KOPT-K1 (cell line): ENCODE data around the gene AIF1L.
"Not testable (repeated sequence)": the region's sequence is repeated elsewhere in the genome, so short reads cannot be mapped to it uniquely, and the experiment has no call there.

Experiments used
- H3K27ac ChIP-seq: fragments of 200-600 bp; sonication (generic); 2 replicates; pipeline ENCODE4 v1.5.1; 2016; ENCODE audit warnings: antibody characterized with exemption, mild to moderate bottlenecking, low read depth, low read length; ENCODE audit not compliant: poor library complexity, severe bottlenecking
- H3K36me3 ChIP-seq: fragments of 200-600 bp; sonication (generic); 2 replicates; pipeline ENCODE4 v1.5.1; 2017; ENCODE audit warnings: antibody characterized with exemption, mild to moderate bottlenecking, low read length, moderate library complexity; ENCODE audit not compliant: insufficient read depth
- H3K9me3 ChIP-seq: fragments of 200-600 bp; sonication (generic); 2 replicates; pipeline ENCODE4 v1.5.1; 2017; ENCODE audit warnings: antibody characterized with exemption, low read length, mild to moderate bottlenecking; ENCODE audit not compliant: insufficient read depth, poor library complexity, severe bottlenecking

Gene AIF1L

GRCh38 chr9:131148276-131148675 is 51.9 kb downstream of the AIF1L start:
- Histone ChIP-seq H3K9me3 (no peaks in the 10 kb centered on the region), H3K27ac (peak overlapping the region; percentile 89), H3K36me3 (peaks cover 88% of the 10 kb centered on the region)

- peak overlapping the region; percentile 89 for H3K27ac ChIP-seq
- peaks cover 87% of the 10 kb centered on the region for H3K36me3 ChIP-seq
- H3K9me3 ChIP-seq = no peaks in the 10 kb centered on the region
Observed at GRCh38 chr9:131148966-131149687, 52.8 kb downstream of the AIF1L start.

- H3K9me3 ChIP-seq = no peaks in the 10 kb centered on the region
- H3K36me3 ChIP-seq = peaks cover 87% of the 10 kb centered on the region
Observed at GRCh38 chr9:131149688-131150053, 53.3 kb downstream of the AIF1L start.

DNA sequence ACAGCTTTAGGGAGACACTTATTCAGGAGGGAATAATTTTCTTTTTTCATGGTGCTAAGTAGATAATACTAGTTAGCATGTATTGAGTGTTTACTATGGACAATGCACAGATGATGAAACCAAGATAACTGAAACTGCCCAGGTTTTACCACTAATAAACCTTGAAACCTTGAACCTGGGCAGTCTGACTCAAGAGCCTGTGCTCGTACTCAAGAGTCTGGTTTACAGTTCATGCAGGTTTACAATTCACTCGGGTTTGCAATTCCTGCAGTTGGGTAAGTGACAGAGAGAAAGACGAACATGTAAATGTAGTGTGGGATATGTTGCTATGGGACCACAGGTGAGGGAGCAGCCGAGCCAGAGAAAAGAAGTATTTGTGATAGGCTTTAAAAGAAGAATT is 57.3 kb downstream of the AIF1L start:
- H3K36me3 ChIP-seq = peaks cover 80% of the 10 kb centered on the region

More at GRCh38 chr9:131149688-131150053, 53.3 kb downstream of the AIF1L start:
- peak overlapping the region; percentile 89 for H3K27ac ChIP-seq

DNA sequence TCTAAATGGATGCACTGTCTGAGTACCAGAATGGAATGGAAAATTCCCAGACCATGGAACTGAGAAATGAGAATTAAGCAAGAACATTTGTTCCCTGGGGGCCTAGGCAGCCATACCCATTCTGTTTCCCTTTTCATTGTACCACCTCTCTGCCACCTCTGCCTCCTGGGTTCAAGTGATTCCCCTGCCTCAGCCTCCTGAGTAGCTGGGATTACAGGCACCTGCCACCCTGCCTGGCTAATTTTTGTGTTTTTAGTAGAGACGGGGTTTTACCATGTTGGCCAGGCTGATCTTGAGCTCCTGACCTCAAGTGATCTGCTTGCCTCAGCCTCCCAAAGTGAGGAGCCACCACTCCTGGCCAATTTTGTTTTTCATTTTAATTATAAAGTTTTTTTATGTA is 62.3 kb downstream of the AIF1L start:
- H3K9me3 ChIP-seq, H3K27ac ChIP-seq: not testable (repeated sequence)
- peaks cover 88% of the 10 kb centered on the region for H3K36me3 ChIP-seq

More for the DNA sequence above, 57.3 kb downstream of the AIF1L start:
- H3K27ac ChIP-seq = no peak overlapping the region
- no peaks in the 10 kb centered on the region for H3K9me3 ChIP-seq

DNA sequence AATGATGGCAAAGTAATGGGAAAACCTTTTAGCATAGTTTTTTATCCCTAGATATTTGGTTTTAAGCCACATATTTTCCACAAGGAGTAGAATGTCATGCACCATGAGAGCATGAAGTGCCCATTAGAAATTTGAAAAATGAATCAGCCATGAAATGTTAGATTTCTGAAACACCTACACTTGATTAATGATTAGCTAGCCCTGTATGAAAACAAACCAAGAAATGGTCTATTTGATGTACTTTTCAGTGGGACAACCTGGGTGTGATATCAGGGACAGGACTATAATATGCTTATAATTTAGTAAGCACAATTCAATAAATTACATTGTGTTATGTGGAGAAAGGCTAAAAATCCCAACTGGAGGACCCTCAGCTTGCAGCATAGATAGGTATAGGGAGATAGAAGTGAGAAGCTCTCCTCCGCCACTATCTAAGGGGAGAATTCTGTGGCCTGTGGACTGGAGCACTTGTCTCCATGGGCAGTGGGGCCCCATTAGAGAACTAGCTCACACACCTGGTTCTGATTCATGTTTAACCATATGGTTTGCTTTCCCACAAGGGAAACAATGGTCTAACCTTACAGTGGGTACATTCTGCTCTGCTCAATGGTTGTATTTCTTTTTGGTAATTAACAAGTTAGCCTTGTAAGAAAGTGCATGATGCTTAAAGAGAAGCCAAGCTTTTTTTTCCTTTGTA is 64.2 kb downstream of the AIF1L start:
- Histone ChIP-seq H3K27ac (no peak overlapping the region), H3K36me3 (peaks cover 89% of the 10 kb centered on the region), H3K9me3 (no peaks in the 10 kb centered on the region)

DNA sequence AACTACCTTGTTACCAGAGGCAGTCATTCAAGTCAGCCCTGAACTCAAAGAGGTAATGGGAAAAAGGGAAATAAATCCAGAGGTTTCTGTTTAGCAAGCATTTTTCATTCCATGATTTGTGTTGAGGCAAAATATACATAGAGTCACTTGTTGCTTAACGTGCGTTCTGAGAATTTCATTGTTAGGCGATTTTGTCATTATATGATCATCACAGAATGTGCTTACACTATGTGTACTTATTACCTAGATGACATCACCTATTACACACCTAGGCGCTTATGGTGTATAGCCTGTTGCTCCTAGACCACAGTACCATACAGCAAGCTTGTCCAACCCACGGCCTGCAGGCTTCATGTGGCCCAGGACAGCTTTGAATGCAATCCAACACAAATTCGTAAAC is 65.3 kb downstream of the AIF1L start:
- peaks cover 96% of the 10 kb centered on the region for H3K36me3 ChIP-seq
- H3K27ac ChIP-seq = no peak overlapping the region
- no peaks in the 10 kb centered on the region for H3K9me3 ChIP-seq

DNA sequence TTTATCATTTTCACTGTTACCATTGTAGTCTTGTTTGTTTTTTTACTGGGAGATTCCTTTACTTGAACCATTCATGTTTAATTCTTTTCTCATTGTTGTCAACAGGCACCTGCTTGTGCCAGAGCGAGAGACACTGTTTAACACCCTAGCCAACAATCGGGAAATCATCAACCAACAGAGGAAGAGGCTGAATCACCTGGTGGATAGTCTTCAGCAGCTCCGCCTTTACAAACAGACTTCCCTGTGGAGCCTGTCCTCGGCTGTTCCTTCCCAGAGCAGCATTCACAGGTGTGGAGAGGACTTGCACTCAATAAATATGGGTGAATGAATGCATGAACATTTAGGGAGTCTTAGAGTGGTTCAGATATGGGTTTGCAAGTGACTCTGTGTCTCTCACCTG is 66.6 kb downstream of the AIF1L start:
- no peak overlapping the region for H3K27ac ChIP-seq
- H3K9me3 ChIP-seq = no peaks in the 10 kb centered on the region
- H3K36me3 ChIP-seq = peaks cover 95% of the 10 kb centered on the region

- no peak overlapping the region for H3K27ac ChIP-seq
- H3K36me3 ChIP-seq = peaks cover 87% of the 10 kb centered on the region
- H3K9me3 ChIP-seq = no peaks in the 10 kb centered on the region
Observed at GRCh38 chr9:131165523-131165922, 69.2 kb downstream of the AIF1L start.

GRCh38 chr9:131167146-131167692 is 70.9 kb downstream of the AIF1L start:
- Histone ChIP-seq H3K36me3 (peaks cover 82% of the 10 kb centered on the region), H3K27ac (no peak overlapping the region), H3K9me3 (no peaks in the 10 kb centered on the region)

DNA sequence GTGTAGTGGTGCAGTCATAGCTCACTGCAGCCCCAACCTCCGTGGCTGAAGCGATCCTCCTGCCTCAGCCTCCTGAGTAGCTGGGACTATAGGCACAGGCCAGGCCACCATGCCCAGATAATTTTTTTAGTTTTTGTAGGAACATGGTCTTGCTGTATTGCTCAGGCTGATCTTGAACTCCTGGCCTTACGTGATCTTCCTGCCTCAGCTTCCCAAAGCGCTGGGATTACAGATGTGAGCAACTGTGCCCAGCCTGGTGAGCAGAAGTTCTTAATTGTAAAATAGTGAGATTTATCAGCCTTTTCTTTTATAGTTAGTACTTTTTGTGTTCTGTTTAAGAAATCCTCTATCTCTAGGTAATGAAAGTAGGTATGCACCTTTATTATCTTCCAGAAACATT is 71.6 kb downstream of the AIF1L start:
- H3K9me3 ChIP-seq = no peaks in the 10 kb centered on the region
- H3K36me3 ChIP-seq = peaks cover 75% of the 10 kb centered on the region
- no peak overlapping the region for H3K27ac ChIP-seq

- peaks cover 72% of the 10 kb centered on the region for H3K36me3 ChIP-seq
- no peaks in the 10 kb centered on the region for H3K9me3 ChIP-seq
- peak overlapping the region; percentile 32 for H3K27ac ChIP-seq
Observed at GRCh38 chr9:131169563-131170240, 73.4 kb downstream of the AIF1L start.
